ENCODE results near the gene KIAA0586. TPM values are rescaled to one million over a fixed set of nuclear protein-coding genes. Genes with fewer than 3 reads are reported as not detected.
"Not testable (repeated sequence)": the region's sequence is repeated elsewhere in the genome, so short reads cannot be mapped to it uniquely, and the experiment has no call there.

KIAA0586 gene
- total RNA-seq, 1 experiment from 2014 or later, result 23.5 TPM

DNA sequence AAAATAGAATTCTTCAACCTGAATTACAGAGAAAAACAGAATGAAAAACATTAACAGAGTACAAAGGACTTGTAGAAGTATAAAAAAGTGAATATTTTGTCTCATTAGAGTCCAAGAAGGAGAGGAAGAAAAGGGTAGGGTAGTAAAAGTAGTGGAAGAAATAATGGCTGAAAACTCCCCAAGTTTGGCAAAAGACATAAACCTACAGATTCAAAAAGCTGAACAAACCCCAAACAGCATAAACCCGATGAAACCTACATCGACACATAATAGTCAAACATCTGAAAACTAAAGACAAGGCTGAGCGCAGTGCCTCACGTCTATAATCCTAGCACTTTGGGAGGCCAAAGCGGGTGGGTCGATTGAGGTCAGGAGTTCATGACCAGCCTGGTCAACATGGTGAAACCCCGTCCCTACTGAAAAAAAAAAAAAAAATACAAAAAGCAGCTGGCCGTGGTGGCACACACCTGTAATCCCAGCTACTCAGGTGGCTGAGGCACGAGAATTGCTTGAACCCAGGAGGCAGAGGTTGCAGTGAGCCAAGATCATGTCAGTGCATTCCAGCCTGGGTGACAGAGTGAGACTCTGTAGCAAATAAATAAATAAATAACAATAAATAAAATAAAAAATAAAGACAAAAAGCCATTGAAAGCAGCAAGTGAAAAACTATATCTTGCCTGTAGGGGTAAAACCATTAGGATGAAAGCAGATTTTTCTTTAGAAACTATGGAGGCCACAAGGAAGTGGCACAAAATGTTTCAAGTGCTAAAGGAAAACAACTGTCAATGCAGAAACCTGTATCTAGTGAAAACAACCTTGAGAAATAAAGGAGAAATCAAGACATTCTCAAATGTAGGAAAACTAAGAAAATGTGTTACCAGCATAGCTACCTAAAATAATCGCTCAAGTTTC lies 11.6 kb upstream of the KIAA0586 start:
- Mint-ChIP-seq H3K27me3 (ENCODE audit: low read depth) (no peaks in the 10 kb centered on the region), H3K27ac (peak overlapping the region; percentile 3; the same call in 1 of the 2 replicates), H3K9me3 (peaks cover 4% of the 10 kb centered on the region; the same call in 1 of the 2 replicates), H3K36me3 (peaks cover 61% of the 10 kb centered on the region), H3K4me3 (no peak overlapping the region), H3K4me1 (peaks cover 7% of the 10 kb centered on the region)
- ChIA-PET POLR2A (no interaction called here), CTCF (no interaction called here)
- TF ChIP-seq, protein P1, sequence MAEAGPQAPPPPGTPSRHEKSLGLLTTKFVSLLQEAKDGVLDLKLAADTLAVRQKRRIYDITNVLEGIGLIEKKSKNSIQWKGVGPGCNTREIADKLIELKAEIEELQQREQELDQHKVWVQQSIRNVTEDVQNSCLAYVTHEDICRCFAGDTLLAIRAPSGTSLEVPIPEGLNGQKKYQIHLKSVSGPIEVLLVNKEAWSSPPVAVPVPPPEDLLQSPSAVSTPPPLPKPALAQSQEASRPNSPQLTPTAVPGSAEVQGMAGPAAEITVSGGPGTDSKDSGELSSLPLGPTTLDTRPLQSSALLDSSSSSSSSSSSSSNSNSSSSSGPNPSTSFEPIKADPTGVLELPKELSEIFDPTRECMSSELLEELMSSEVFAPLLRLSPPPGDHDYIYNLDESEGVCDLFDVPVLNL (CRISPR knock-in tag; IDR thresholded peaks at IDR 0.05; ENCODE audit: borderline replicate concordance, low read depth), result no peak
- TF ChIP-seq, protein P2, sequence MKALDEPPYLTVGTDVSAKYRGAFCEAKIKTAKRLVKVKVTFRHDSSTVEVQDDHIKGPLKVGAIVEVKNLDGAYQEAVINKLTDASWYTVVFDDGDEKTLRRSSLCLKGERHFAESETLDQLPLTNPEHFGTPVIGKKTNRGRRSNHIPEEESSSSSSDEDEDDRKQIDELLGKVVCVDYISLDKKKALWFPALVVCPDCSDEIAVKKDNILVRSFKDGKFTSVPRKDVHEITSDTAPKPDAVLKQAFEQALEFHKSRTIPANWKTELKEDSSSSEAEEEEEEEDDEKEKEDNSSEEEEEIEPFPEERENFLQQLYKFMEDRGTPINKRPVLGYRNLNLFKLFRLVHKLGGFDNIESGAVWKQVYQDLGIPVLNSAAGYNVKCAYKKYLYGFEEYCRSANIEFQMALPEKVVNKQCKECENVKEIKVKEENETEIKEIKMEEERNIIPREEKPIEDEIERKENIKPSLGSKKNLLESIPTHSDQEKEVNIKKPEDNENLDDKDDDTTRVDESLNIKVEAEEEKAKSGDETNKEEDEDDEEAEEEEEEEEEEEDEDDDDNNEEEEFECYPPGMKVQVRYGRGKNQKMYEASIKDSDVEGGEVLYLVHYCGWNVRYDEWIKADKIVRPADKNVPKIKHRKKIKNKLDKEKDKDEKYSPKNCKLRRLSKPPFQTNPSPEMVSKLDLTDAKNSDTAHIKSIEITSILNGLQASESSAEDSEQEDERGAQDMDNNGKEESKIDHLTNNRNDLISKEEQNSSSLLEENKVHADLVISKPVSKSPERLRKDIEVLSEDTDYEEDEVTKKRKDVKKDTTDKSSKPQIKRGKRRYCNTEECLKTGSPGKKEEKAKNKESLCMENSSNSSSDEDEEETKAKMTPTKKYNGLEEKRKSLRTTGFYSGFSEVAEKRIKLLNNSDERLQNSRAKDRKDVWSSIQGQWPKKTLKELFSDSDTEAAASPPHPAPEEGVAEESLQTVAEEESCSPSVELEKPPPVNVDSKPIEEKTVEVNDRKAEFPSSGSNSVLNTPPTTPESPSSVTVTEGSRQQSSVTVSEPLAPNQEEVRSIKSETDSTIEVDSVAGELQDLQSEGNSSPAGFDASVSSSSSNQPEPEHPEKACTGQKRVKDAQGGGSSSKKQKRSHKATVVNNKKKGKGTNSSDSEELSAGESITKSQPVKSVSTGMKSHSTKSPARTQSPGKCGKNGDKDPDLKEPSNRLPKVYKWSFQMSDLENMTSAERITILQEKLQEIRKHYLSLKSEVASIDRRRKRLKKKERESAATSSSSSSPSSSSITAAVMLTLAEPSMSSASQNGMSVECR (CRISPR knock-in tag; IDR thresholded peaks at IDR 0.05; ENCODE audit: borderline replicate concordance), result no peak
- peak; percentile 63; the same call in 1 of the 2 replicates for TF ChIP-seq ZNF317 (CRISPR knock-in tag; IDR thresholded peaks at IDR 0.05; ENCODE audit: borderline replicate concordance, low read depth)
- TF ChIP-seq, protein P3, sequence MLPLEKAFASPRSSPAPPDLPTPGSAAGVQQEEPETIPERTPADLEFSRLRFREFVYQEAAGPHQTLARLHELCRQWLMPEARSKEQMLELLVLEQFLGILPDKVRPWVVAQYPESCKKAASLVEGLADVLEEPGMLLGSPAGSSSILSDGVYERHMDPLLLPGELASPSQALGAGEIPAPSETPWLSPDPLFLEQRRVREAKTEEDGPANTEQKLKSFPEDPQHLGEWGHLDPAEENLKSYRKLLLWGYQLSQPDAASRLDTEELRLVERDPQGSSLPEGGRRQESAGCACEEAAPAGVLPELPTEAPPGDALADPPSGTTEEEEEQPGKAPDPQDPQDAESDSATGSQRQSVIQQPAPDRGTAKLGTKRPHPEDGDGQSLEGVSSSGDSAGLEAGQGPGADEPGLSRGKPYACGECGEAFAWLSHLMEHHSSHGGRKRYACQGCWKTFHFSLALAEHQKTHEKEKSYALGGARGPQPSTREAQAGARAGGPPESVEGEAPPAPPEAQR (CRISPR knock-in tag; IDR thresholded peaks at IDR 0.05), result no peak
- DNase-seq (ENCODE audit: low spot score) (no peak), ATAC-seq (no peak)

DNA sequence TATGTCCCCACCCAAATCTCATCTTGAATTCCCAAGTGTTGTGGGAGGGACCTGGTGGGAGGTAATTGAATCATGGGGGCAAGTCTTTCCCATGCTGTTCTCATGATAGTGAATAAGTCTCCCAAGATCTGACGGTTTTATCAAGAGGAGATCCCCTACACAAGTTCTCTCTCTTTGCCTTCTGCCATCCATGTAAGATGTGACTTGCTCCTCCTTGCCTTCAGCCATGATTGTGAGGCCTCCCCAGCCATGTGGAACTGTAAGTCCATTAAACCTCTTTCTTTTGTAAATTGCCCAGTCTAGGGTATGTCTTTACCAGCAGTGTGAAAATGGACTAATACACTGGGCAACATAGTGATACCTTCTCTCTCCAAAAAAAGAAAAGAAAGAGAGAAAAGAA lies 10.6 kb upstream of the KIAA0586 start:
- not testable (repeated sequence) for H3K4me1 Mint-ChIP-seq; H3K27ac Mint-ChIP-seq; DNase-seq (ENCODE audit: low spot score); H3K27me3 Mint-ChIP-seq (ENCODE audit: low read depth); H3K9me3 Mint-ChIP-seq; H3K4me3 Mint-ChIP-seq; ATAC-seq
- peaks cover 59% of the 10 kb centered on the region for H3K36me3 Mint-ChIP-seq
- CTCF ChIA-PET, result interaction anchor here (0.6 kb wide), 2 partner anchors 9 to 26 kb away, joined by 3 read pairs; no protein-coding TSS in a partner anchor
- POLR2A ChIA-PET, result interaction anchor here (0.6 kb wide), 1 partner anchor 274 kb away, joined by 5 read pairs; no protein-coding TSS in a partner anchor

DNA sequence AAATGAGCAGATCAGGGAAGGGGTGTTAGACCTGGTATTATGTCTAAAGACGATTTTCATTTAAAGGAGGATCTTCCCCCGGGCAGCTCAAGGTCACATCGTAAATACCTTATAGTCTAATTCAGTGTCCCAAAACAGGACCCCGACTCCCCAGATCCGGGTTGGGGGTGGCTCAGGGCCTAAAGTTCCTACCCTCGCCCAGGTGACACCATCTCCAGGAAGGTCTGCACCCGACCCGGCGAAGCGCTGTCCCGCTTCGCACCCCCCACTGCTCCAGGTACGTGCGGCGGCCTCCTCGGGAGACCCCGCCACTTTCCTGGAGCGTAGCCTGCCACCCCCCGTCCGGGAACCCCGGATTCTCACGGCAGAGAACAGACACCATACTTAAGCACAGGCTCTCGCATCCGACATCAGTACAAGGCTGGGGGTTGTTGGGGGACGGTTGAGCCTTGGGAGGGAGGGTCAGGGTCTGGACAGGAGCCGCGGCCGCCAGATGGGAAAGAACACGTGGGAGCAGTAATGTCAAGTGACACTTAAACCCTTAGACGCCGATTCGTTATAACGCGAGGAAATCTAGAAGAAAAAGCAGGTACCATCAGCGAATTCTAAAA lies 744 bp upstream of the KIAA0586 start:
- Mint-ChIP-seq H3K9me3 (no peaks in the 10 kb centered on the region), H3K4me1 (peaks cover 16% of the 10 kb centered on the region), H3K27me3 (ENCODE audit: low read depth) (no peaks in the 10 kb centered on the region), H3K36me3 (peaks cover 10% of the 10 kb centered on the region), H3K4me3 (peak overlapping the region; percentile 93), H3K27ac (peak overlapping the region; percentile 95)
- peak; percentile 61 for DNase-seq (ENCODE audit: low spot score)
- ChIA-PET CTCF (interaction anchor here (0.7 to 1.1 kb wide), 2 partner anchors 31 to 32 kb away, joined by 3 to 4 read pairs; partner anchors contain the start of gene TOMM20L), POLR2A (interaction anchor here (0.7 to 2.6 kb wide), 2 partner anchors 128 to 1297 kb away, joined by 4 to 14 read pairs; partner anchors contain the start of gene ARID4A)
- ATAC-seq, result peak; percentile 76
- TF ChIP-seq ZNF671 (CRISPR knock-in tag; IDR thresholded peaks at IDR 0.05), result no peak
- TF ChIP-seq, protein P4, sequence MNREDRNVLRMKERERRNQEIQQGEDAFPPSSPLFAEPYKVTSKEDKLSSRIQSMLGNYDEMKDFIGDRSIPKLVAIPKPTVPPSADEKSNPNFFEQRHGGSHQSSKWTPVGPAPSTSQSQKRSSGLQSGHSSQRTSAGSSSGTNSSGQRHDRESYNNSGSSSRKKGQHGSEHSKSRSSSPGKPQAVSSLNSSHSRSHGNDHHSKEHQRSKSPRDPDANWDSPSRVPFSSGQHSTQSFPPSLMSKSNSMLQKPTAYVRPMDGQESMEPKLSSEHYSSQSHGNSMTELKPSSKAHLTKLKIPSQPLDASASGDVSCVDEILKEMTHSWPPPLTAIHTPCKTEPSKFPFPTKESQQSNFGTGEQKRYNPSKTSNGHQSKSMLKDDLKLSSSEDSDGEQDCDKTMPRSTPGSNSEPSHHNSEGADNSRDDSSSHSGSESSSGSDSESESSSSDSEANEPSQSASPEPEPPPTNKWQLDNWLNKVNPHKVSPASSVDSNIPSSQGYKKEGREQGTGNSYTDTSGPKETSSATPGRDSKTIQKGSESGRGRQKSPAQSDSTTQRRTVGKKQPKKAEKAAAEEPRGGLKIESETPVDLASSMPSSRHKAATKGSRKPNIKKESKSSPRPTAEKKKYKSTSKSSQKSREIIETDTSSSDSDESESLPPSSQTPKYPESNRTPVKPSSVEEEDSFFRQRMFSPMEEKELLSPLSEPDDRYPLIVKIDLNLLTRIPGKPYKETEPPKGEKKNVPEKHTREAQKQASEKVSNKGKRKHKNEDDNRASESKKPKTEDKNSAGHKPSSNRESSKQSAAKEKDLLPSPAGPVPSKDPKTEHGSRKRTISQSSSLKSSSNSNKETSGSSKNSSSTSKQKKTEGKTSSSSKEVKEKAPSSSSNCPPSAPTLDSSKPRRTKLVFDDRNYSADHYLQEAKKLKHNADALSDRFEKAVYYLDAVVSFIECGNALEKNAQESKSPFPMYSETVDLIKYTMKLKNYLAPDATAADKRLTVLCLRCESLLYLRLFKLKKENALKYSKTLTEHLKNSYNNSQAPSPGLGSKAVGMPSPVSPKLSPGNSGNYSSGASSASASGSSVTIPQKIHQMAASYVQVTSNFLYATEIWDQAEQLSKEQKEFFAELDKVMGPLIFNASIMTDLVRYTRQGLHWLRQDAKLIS (CRISPR knock-in tag; IDR thresholded peaks at IDR 0.05; ENCODE audit: borderline replicate concordance), result no peak
- TF ChIP-seq, protein P5, sequence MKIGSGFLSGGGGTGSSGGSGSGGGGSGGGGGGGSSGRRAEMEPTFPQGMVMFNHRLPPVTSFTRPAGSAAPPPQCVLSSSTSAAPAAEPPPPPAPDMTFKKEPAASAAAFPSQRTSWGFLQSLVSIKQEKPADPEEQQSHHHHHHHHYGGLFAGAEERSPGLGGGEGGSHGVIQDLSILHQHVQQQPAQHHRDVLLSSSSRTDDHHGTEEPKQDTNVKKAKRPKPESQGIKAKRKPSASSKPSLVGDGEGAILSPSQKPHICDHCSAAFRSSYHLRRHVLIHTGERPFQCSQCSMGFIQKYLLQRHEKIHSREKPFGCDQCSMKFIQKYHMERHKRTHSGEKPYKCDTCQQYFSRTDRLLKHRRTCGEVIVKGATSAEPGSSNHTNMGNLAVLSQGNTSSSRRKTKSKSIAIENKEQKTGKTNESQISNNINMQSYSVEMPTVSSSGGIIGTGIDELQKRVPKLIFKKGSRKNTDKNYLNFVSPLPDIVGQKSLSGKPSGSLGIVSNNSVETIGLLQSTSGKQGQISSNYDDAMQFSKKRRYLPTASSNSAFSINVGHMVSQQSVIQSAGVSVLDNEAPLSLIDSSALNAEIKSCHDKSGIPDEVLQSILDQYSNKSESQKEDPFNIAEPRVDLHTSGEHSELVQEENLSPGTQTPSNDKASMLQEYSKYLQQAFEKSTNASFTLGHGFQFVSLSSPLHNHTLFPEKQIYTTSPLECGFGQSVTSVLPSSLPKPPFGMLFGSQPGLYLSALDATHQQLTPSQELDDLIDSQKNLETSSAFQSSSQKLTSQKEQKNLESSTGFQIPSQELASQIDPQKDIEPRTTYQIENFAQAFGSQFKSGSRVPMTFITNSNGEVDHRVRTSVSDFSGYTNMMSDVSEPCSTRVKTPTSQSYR (CRISPR knock-in tag; IDR thresholded peaks at IDR 0.05), result no peak
- peak; percentile 75; the same call in 1 of the 2 replicates for TF ChIP-seq FOXP1 (CRISPR knock-in tag; IDR thresholded peaks at IDR 0.05; ENCODE audit: borderline replicate concordance)
- no peak for TF ChIP-seq ELF4 (CRISPR knock-in tag; IDR thresholded peaks at IDR 0.05; ENCODE audit: low read depth)
- no peak for TF ChIP-seq TP53 (CRISPR knock-in tag; IDR thresholded peaks at IDR 0.05)
- no peak for TF ChIP-seq SOX15 (CRISPR knock-in tag; IDR thresholded peaks at IDR 0.05)
- no peak for TF ChIP-seq ZNF138 (CRISPR knock-in tag; conservative IDR thresholded peaks at IDR 0.05)
